ENCODE results near the gene NBEA. TPM values are rescaled to one million over a fixed set of nuclear protein-coding genes. Genes with fewer than 3 reads are reported as not detected.

NBEA gene
- total RNA-seq, 4 donors from 2014 or later, result 21.5 to 60.4 (median 27.9) TPM

DNA sequence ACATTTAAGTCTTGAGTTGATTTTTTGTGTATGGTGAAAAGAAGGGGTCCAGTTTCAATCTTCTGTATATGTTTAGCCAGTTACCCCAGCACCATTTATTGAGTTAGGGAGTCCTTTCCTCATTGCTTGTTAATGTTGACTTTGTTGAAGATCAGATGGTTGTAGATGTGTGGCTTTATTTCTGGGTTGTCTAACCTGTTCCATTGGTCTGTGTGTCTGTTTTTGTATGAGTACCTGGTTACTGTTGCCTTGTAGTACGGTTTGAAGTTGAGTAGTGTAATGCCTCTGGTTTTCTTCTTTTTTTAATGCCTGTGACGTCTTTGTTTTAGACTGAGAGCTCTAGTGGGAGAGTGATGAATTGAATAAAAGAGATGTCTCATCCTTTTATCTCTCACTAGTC is 83.2 kb downstream of the NBEA start:
- no peaks in the 10 kb centered on the region for H3K27me3 ChIP-seq
- no peaks in the 10 kb centered on the region for H3K36me3 ChIP-seq
- H3K9me3 ChIP-seq, result no peaks in the 10 kb centered on the region
- no peak for DNase-seq
- no peak overlapping the region for H3K27ac ChIP-seq
- WGBS, 2 donors, result 72 to 86% methylated on average over 2 of the region's 2 CpGs
- no peak overlapping the region for H3K4me3 ChIP-seq (replicated peaks in 1 of 3)
- TF ChIP-seq POLR2A (IDR thresholded peaks at IDR 0.05), result no peak
- TF ChIP-seq, protein P1, sequence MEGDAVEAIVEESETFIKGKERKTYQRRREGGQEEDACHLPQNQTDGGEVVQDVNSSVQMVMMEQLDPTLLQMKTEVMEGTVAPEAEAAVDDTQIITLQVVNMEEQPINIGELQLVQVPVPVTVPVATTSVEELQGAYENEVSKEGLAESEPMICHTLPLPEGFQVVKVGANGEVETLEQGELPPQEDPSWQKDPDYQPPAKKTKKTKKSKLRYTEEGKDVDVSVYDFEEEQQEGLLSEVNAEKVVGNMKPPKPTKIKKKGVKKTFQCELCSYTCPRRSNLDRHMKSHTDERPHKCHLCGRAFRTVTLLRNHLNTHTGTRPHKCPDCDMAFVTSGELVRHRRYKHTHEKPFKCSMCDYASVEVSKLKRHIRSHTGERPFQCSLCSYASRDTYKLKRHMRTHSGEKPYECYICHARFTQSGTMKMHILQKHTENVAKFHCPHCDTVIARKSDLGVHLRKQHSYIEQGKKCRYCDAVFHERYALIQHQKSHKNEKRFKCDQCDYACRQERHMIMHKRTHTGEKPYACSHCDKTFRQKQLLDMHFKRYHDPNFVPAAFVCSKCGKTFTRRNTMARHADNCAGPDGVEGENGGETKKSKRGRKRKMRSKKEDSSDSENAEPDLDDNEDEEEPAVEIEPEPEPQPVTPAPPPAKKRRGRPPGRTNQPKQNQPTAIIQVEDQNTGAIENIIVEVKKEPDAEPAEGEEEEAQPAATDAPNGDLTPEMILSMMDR (IDR thresholded peaks at IDR 0.05), result no peak
- H3K4me1 ChIP-seq, result no peaks in the 10 kb centered on the region
- intact Hi-C loops (cut with DNase I), result no loop called here

GRCh38 chr13:35028338-35028867 is 86.3 kb downstream of the NBEA start:
- H3K36me3 ChIP-seq, result no peaks in the 10 kb centered on the region
- TF ChIP-seq, protein P1 (IDR thresholded peaks at IDR 0.05), result no peak
- no peak for TF ChIP-seq POLR2A (IDR thresholded peaks at IDR 0.05)
- no peak overlapping the region for H3K4me3 ChIP-seq (replicated peaks in 1 of 3)
- no peaks in the 10 kb centered on the region for H3K9me3 ChIP-seq
- WGBS, 2 donors, result 96 to 100% methylated on average over 1 of the region's 1 CpG
- intact Hi-C loops (cut with DNase I), result no loop called here
- no peak for DNase-seq
- H3K27me3 ChIP-seq, result no peaks in the 10 kb centered on the region
- no peaks in the 10 kb centered on the region for H3K4me1 ChIP-seq
- H3K27ac ChIP-seq, result no peak overlapping the region

GRCh38 chr13:35039012-35039411 is 96.9 kb downstream of the NBEA start:
- H3K27me3 ChIP-seq, result no peaks in the 10 kb centered on the region
- no peaks in the 10 kb centered on the region for H3K9me3 ChIP-seq
- no peak for DNase-seq
- H3K4me1 ChIP-seq, result no peaks in the 10 kb centered on the region
- no peak overlapping the region for H3K27ac ChIP-seq
- TF ChIP-seq, protein P1 (IDR thresholded peaks at IDR 0.05), result no peak
- no peak for TF ChIP-seq POLR2A (IDR thresholded peaks at IDR 0.05)
- no peak overlapping the region for H3K4me3 ChIP-seq (replicated peaks in 1 of 3)
- 85 to 87% methylated on average over 3 of the region's 3 CpGs for WGBS, 2 donors
- no peaks in the 10 kb centered on the region for H3K36me3 ChIP-seq
- intact Hi-C loops (cut with DNase I), result no loop called here

- Histone ChIP-seq H3K4me3 (replicated peaks in 1 of 3) (no peak overlapping the region), H3K27ac (no peak overlapping the region), H3K36me3 (no peaks in the 10 kb centered on the region), H3K27me3 (no peaks in the 10 kb centered on the region), H3K9me3 (no peaks in the 10 kb centered on the region), H3K4me1 (no peaks in the 10 kb centered on the region)
- no peak for TF ChIP-seq POLR2A (IDR thresholded peaks at IDR 0.05)
- TF ChIP-seq, protein P1 (IDR thresholded peaks at IDR 0.05), result no peak
- DNase-seq, result no peak
- 69 to 95% methylated on average over 2 of the region's 2 CpGs for WGBS, 2 donors
- intact Hi-C loops (cut with DNase I), result no loop called here
Measured at GRCh38 chr13:35046587-35046986, 104.5 kb downstream of the NBEA start.

- H3K4me1 ChIP-seq, result no peaks in the 10 kb centered on the region
- no peaks in the 10 kb centered on the region for H3K27me3 ChIP-seq
- no peak overlapping the region for H3K4me3 ChIP-seq (replicated peaks in 1 of 3)
- no peak for TF ChIP-seq POLR2A (IDR thresholded peaks at IDR 0.05)
- TF ChIP-seq, protein P1 (IDR thresholded peaks at IDR 0.05), result no peak
- no peaks in the 10 kb centered on the region for H3K9me3 ChIP-seq
- 94 to 95% methylated on average over 5 of the region's 5 CpGs for WGBS, 2 donors
- intact Hi-C loops (cut with DNase I), result no loop called here
- DNase-seq, result no peak
- no peak overlapping the region for H3K27ac ChIP-seq
- no peaks in the 10 kb centered on the region for H3K36me3 ChIP-seq
Measured at GRCh38 chr13:35055705-35056104, 113.6 kb downstream of the NBEA start.

Measured in thyroid gland (tissue), 4 donors.